ENCODE measurements around the gene TNPO1. TPM values are rescaled to one million over a fixed set of nuclear protein-coding genes. Genes with fewer than 3 reads are reported as not detected.

TNPO1 gene
- polyA plus RNA-seq, 1 donor from 2014 or later: 103 TPM

DNA sequence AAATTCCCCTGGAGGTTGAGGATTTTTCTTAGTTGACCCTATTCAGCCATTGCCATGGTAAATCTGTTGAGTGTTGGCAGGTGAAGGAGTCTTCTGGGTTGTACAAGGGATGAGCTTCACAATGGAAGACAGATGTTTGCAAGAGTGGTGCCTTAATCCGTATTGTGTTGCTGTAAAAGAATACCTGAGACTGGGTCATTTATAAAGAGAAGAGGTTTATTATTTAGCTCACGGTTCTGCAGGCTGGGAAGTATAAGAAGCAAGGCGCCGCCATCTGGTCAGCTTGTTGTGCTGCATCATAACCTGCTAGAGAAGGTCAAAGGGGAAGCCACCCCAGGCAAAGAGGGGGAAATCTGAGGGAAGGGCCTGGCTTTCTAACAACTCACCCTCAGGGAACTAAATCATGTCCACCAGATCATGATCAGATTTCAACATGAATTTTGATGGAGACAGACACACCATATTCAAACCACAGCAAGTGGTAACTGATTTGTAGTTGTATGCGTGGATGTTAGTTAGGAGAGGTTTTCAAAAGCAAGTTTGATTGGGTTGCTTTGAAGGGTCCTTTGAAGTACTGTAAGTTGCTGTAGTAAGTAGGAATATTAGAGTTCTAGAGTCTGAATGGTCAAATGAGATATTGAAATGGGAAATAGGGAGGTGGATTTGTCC, 2.5 kb downstream of the TNPO1 start (continued):
- TF ChIP-seq POLR2AphosphoS5 (IDR thresholded peaks at IDR 0.05) (peak; percentile 65), RAD21 (conservative IDR thresholded peaks at IDR 0.05) (peak; percentile 85), SMC3 (conservative IDR thresholded peaks at IDR 0.05; ENCODE audit: poor library complexity) (peak; percentile 92)

DNA sequence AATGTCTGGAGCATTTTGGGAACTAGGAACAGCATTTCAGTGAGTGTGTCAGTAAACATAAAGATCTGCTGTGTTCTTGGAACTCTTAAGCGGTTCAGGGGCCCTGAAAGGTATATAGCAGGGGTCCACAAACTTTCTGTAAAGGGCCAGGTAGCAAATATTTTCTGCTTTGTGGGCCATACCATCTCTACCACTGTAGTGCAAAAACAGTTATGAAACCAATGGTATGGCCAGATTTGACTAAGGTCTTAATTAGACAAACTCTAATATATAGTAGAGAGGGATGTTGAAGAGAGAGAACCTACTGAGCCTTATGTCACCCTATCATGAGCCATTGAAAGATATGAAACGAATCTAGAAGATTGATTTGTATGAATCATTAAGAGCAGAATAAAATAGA, 5.3 kb downstream of the TNPO1 start:
- Histone ChIP-seq H3K27me3 (ENCODE audit: insufficient read depth, low read depth, low read length) (no peaks in the 10 kb centered on the region), H3K36me3 (ENCODE audit: insufficient read depth, low read length) (no peaks in the 10 kb centered on the region), H3K27ac (ENCODE audit: low read length) (no peak overlapping the region), H3K9ac (ENCODE audit: low read length) (no peak overlapping the region), H3K4me2 (ENCODE audit: low read length) (no peak overlapping the region), H3K4me3 (ENCODE audit: low read length) (peak overlapping the region; percentile 21), H2AFZ (ENCODE audit: low read depth, low read length) (no peak overlapping the region), H3K9me3 (ENCODE audit: low read length) (no peaks in the 10 kb centered on the region), H3F3A (ENCODE audit: insufficient read depth, low read length, poor library complexity, severe bottlenecking) (no peaks in the 10 kb centered on the region), H3K9me2 (ENCODE audit: insufficient read depth, low read length) (no peaks in the 10 kb centered on the region), H3K79me2 (replicated peaks; ENCODE audit: insufficient read depth, low read length) (peaks cover 98% of the 10 kb centered on the region), H4K20me1 (ENCODE audit: insufficient read depth) (peaks cover 16% of the 10 kb centered on the region)
- no peak for TF ChIP-seq POLR2AphosphoS5 (IDR thresholded peaks at IDR 0.05)
- TF ChIP-seq TAF1 (IDR thresholded peaks at IDR 0.05; ENCODE audit: low read depth): no peak
- TF ChIP-seq, protein P1, sequence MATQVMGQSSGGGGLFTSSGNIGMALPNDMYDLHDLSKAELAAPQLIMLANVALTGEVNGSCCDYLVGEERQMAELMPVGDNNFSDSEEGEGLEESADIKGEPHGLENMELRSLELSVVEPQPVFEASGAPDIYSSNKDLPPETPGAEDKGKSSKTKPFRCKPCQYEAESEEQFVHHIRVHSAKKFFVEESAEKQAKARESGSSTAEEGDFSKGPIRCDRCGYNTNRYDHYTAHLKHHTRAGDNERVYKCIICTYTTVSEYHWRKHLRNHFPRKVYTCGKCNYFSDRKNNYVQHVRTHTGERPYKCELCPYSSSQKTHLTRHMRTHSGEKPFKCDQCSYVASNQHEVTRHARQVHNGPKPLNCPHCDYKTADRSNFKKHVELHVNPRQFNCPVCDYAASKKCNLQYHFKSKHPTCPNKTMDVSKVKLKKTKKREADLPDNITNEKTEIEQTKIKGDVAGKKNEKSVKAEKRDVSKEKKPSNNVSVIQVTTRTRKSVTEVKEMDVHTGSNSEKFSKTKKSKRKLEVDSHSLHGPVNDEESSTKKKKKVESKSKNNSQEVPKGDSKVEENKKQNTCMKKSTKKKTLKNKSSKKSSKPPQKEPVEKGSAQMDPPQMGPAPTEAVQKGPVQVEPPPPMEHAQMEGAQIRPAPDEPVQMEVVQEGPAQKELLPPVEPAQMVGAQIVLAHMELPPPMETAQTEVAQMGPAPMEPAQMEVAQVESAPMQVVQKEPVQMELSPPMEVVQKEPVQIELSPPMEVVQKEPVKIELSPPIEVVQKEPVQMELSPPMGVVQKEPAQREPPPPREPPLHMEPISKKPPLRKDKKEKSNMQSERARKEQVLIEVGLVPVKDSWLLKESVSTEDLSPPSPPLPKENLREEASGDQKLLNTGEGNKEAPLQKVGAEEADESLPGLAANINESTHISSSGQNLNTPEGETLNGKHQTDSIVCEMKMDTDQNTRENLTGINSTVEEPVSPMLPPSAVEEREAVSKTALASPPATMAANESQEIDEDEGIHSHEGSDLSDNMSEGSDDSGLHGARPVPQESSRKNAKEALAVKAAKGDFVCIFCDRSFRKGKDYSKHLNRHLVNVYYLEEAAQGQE (IDR thresholded peaks at IDR 0.05; ENCODE audit: borderline replicate concordance): no peak
- no peak for TF ChIP-seq SMC3 (conservative IDR thresholded peaks at IDR 0.05; ENCODE audit: poor library complexity)
- no peak for TF ChIP-seq MXI1 (conservative IDR thresholded peaks at IDR 0.05; ENCODE audit: poor library complexity, severe bottlenecking)
- no peak for TF ChIP-seq EZH2 (IDR thresholded peaks at IDR 0.05; ENCODE audit: borderline replicate concordance, insufficient read depth, low read length, poor library complexity, severe bottlenecking)
- TF ChIP-seq, protein P2, sequence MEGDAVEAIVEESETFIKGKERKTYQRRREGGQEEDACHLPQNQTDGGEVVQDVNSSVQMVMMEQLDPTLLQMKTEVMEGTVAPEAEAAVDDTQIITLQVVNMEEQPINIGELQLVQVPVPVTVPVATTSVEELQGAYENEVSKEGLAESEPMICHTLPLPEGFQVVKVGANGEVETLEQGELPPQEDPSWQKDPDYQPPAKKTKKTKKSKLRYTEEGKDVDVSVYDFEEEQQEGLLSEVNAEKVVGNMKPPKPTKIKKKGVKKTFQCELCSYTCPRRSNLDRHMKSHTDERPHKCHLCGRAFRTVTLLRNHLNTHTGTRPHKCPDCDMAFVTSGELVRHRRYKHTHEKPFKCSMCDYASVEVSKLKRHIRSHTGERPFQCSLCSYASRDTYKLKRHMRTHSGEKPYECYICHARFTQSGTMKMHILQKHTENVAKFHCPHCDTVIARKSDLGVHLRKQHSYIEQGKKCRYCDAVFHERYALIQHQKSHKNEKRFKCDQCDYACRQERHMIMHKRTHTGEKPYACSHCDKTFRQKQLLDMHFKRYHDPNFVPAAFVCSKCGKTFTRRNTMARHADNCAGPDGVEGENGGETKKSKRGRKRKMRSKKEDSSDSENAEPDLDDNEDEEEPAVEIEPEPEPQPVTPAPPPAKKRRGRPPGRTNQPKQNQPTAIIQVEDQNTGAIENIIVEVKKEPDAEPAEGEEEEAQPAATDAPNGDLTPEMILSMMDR (IDR thresholded peaks at IDR 0.05; ENCODE audit: poor library complexity, severe bottlenecking): no peak
- TF ChIP-seq EP300 (conservative IDR thresholded peaks at IDR 0.05; ENCODE audit: poor library complexity, severe bottlenecking): no peak
- no peak for TF ChIP-seq RAD21 (conservative IDR thresholded peaks at IDR 0.05)

DNA sequence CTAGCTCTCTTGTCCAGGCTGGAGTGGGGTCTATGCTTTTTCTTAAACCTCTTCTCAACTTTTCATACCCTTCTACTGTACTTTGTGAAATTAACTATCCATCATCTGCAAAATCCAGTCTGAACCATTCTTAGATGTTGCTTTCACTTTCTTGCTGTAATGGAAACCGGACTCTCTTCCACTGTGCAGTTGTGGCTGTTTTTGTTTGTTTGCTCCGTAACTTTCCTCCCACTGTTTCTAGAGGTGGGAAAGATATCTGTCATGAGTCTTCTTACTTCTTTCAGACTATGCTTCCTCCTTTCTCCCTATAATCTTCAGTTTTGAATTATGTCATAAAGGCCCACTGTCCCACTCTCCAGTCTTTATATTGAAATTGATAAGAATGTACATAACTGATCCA, 6.5 kb downstream of the TNPO1 start:
- Histone ChIP-seq H3K27ac (ENCODE audit: low read length) (no peak overlapping the region), H3K9ac (ENCODE audit: low read length) (no peak overlapping the region), H3K27me3 (ENCODE audit: insufficient read depth, low read depth, low read length) (no peaks in the 10 kb centered on the region), H3K79me2 (replicated peaks; ENCODE audit: insufficient read depth, low read length) (peaks cover 98% of the 10 kb centered on the region), H3K9me3 (ENCODE audit: low read length) (no peaks in the 10 kb centered on the region), H4K20me1 (ENCODE audit: insufficient read depth) (peaks cover 24% of the 10 kb centered on the region), H3K9me2 (ENCODE audit: insufficient read depth, low read length) (no peaks in the 10 kb centered on the region), H3F3A (ENCODE audit: insufficient read depth, low read length, poor library complexity, severe bottlenecking) (no peaks in the 10 kb centered on the region), H3K4me2 (ENCODE audit: low read length) (no peak overlapping the region), H3K4me3 (ENCODE audit: low read length) (no peak overlapping the region), H3K36me3 (ENCODE audit: insufficient read depth, low read length) (no peaks in the 10 kb centered on the region), H2AFZ (ENCODE audit: low read depth, low read length) (no peak overlapping the region)
- TF ChIP-seq, protein P2 (IDR thresholded peaks at IDR 0.05; ENCODE audit: poor library complexity, severe bottlenecking): no peak
- TF ChIP-seq, protein P1 (IDR thresholded peaks at IDR 0.05; ENCODE audit: borderline replicate concordance): no peak
- TF ChIP-seq EZH2 (IDR thresholded peaks at IDR 0.05; ENCODE audit: borderline replicate concordance, insufficient read depth, low read length, poor library complexity, severe bottlenecking) (no peak), POLR2AphosphoS5 (IDR thresholded peaks at IDR 0.05) (no peak), MXI1 (conservative IDR thresholded peaks at IDR 0.05; ENCODE audit: poor library complexity, severe bottlenecking) (no peak), RAD21 (conservative IDR thresholded peaks at IDR 0.05) (no peak), SMC3 (conservative IDR thresholded peaks at IDR 0.05; ENCODE audit: poor library complexity) (no peak), EP300 (conservative IDR thresholded peaks at IDR 0.05; ENCODE audit: poor library complexity, severe bottlenecking) (no peak), TAF1 (IDR thresholded peaks at IDR 0.05; ENCODE audit: low read depth) (no peak)
